ENCODE measurements around the gene L1CAM. TPM values are rescaled to one million over a fixed set of nuclear protein-coding genes. Genes with fewer than 3 reads are reported as not detected.

L1CAM gene
- total RNA-seq, 5 donors from 2014 or later (not counting 1 experiment from before 2014, with no cell fraction given): 1.4 to 6.0 (median 4.0) TPM

GRCh38 chrX:153928846-153929245 lies 42.9 kb upstream of the L1CAM start:
- DNase-seq (no peak), ATAC-seq (replicated peaks in 1 of 4) (no peak)
- Histone ChIP-seq H3K27ac (ENCODE audit: low read length) (peak overlapping the region; percentile 41), H3K9me3 (no peaks in the 10 kb centered on the region), H3K4me3 (ENCODE audit: control insufficient read depth in 1 of 2, extremely low read depth in 1 of 2, low read length in 1 of 2) (peak overlapping the region; percentile 17 to 45), H3K4me1 (ENCODE audit: control insufficient read depth in 1 of 2, extremely low read depth in 1 of 2, insufficient read depth in 2 of 2, low read length in 2 of 2) (peaks cover 3 to 54% of the 10 kb centered on the region in 2 experiments), H3K27me3 (replicated peaks in 1 of 2; ENCODE audit: control insufficient read depth in 2 of 2, extremely low read depth in 1 of 2, insufficient read depth in 2 of 2, low read length in 1 of 2) (no peaks in the 10 kb centered on the region), H3K36me3 (ENCODE audit: control insufficient read depth in 2 of 2, extremely low read depth in 1 of 2, insufficient read depth in 1 of 2, low read length in 1 of 2) (peaks cover 0 to 17% of the 10 kb centered on the region in 2 donors)
- H3K9me3 Mint-ChIP-seq: no peaks in the 10 kb centered on the region
- peaks cover 38 to 53% (median 47%) of the 10 kb centered on the region in 3 donors for H3K4me1 Mint-ChIP-seq
- peaks cover 6% of the 10 kb centered on the region for H3K36me3 Mint-ChIP-seq
- peak overlapping the region; percentile 46 to 95 (median 53) for H3K4me3 Mint-ChIP-seq
- peaks cover 0 to 3% of the 10 kb centered on the region in 2 donors for H3K27me3 Mint-ChIP-seq
- H3K27ac Mint-ChIP-seq: peak overlapping the region; percentile 81 to 82
- no CpG with 5 or more reads among the region's 9 CpGs for WGBS (ENCODE audit: insufficient coverage)
- ChIA-PET CTCF (interaction anchor here (0.6 to 1.3 kb wide), 10 partner anchors 16 to 195 kb away, joined by 3 to 6 read pairs (median 4); partner anchors contain the start of genes IDH3G (in 1 of the 2), RENBP (in 1 of the 2) and SSR4 (in 1 of the 2)), POLR2A (interaction anchor here in 1 of 2 donors (0.6 kb wide), 1 partner anchor 41 kb away, joined by 4 read pairs; no protein-coding TSS in a partner anchor)

- WGBS (ENCODE audit: insufficient coverage): under 1% methylated on average over 63 of the region's 76 CpGs
- DNase-seq (peak; percentile 86 to 96 (median 93)), ATAC-seq (replicated peaks in 1 of 4) (peak; percentile 71 to 78 (median 74))
- Histone ChIP-seq H3K27me3 (replicated peaks in 1 of 2; ENCODE audit: control insufficient read depth in 2 of 2, extremely low read depth in 1 of 2, insufficient read depth in 2 of 2, low read length in 1 of 2) (no peaks in the 10 kb centered on the region), H3K4me3 (ENCODE audit: control insufficient read depth in 1 of 2, extremely low read depth in 1 of 2, low read length in 1 of 2) (peak overlapping the region; percentile 82 to 83), H3K36me3 (ENCODE audit: control insufficient read depth in 2 of 2, extremely low read depth in 1 of 2, insufficient read depth in 1 of 2, low read length in 1 of 2) (peaks cover 0 to 20% of the 10 kb centered on the region in 2 donors), H3K9me3 (no peaks in the 10 kb centered on the region), H3K4me1 (ENCODE audit: control insufficient read depth in 1 of 2, extremely low read depth in 1 of 2, insufficient read depth in 2 of 2, low read length in 2 of 2) (peaks cover 5 to 59% of the 10 kb centered on the region in 2 experiments), H3K27ac (ENCODE audit: low read length) (peak overlapping the region; percentile 95)
- Mint-ChIP-seq H3K4me1 (peaks cover 41 to 56% (median 52%) of the 10 kb centered on the region in 3 donors), H3K27me3 (peaks cover 0 to 3% of the 10 kb centered on the region in 2 donors), H3K4me3 (peak overlapping the region; percentile 85 to 95 (median 87)), H3K9me3 (no peaks in the 10 kb centered on the region), H3K27ac (peak overlapping the region; percentile 98 to 99), H3K36me3 (peaks cover 6% of the 10 kb centered on the region)
- POLR2A ChIA-PET: interaction anchor here in 1 of 2 donors (0.6 to 1.3 kb wide), 2 partner anchors 13 to 42 kb away, joined by 4 to 8 read pairs; no protein-coding TSS in a partner anchor
- CTCF ChIA-PET: interaction anchor here (0.8 to 1.3 kb wide), 9 partner anchors 17 to 196 kb away, joined by 3 to 6 read pairs (median 4); partner anchors contain the start of genes IDH3G (in 1 of the 2), RENBP (in 1 of the 2) and SSR4 (in 1 of the 2)
Observed at GRCh38 chrX:153927922-153928760, 42.2 kb upstream of the L1CAM start.

GRCh38 chrX:153927672-153927921 lies 41.6 kb upstream of the L1CAM start:
- peaks cover 5 to 64% of the 10 kb centered on the region in 2 experiments for H3K4me1 ChIP-seq (ENCODE audit: control insufficient read depth in 1 of 2, extremely low read depth in 1 of 2, insufficient read depth in 2 of 2, low read length in 2 of 2)
- peak overlapping the region; percentile 95 for H3K27ac ChIP-seq (ENCODE audit: low read length)
- no peaks in the 10 kb centered on the region for H3K9me3 ChIP-seq
- H3K9me3 Mint-ChIP-seq: no peaks in the 10 kb centered on the region
- 0% methylated on average over 2 of the region's 8 CpGs for WGBS (ENCODE audit: insufficient coverage)
- ChIA-PET POLR2A (interaction anchor here in 1 of 2 donors (1.3 kb wide), 1 partner anchor 14 kb away, joined by 8 read pairs; no protein-coding TSS in a partner anchor), CTCF (interaction anchor here in 1 of 2 donors (1.1 kb wide), 1 partner anchor 20 kb away, joined by 4 read pairs; no protein-coding TSS in a partner anchor)
- peak overlapping the region; percentile 82 to 83 for H3K4me3 ChIP-seq (ENCODE audit: control insufficient read depth in 1 of 2, extremely low read depth in 1 of 2, low read length in 1 of 2)
- no peak for DNase-seq
- H3K27ac Mint-ChIP-seq: peak overlapping the region; percentile 95 to 98
- peaks cover 0 to 20% of the 10 kb centered on the region in 2 donors for H3K36me3 ChIP-seq (ENCODE audit: control insufficient read depth in 2 of 2, extremely low read depth in 1 of 2, insufficient read depth in 1 of 2, low read length in 1 of 2)
- no peaks in the 10 kb centered on the region for H3K27me3 ChIP-seq (replicated peaks in 1 of 2; ENCODE audit: control insufficient read depth in 2 of 2, extremely low read depth in 1 of 2, insufficient read depth in 2 of 2, low read length in 1 of 2)
- ATAC-seq (replicated peaks in 1 of 4): peak in 1 of 4 experiments; percentile 2
- H3K36me3 Mint-ChIP-seq: peaks cover 6% of the 10 kb centered on the region
- peaks cover 44 to 60% (median 57%) of the 10 kb centered on the region in 3 donors for H3K4me1 Mint-ChIP-seq
- H3K4me3 Mint-ChIP-seq: peak overlapping the region; percentile 84 to 95 (median 87)
- peaks cover 0 to 5% of the 10 kb centered on the region in 2 donors for H3K27me3 Mint-ChIP-seq

DNA sequence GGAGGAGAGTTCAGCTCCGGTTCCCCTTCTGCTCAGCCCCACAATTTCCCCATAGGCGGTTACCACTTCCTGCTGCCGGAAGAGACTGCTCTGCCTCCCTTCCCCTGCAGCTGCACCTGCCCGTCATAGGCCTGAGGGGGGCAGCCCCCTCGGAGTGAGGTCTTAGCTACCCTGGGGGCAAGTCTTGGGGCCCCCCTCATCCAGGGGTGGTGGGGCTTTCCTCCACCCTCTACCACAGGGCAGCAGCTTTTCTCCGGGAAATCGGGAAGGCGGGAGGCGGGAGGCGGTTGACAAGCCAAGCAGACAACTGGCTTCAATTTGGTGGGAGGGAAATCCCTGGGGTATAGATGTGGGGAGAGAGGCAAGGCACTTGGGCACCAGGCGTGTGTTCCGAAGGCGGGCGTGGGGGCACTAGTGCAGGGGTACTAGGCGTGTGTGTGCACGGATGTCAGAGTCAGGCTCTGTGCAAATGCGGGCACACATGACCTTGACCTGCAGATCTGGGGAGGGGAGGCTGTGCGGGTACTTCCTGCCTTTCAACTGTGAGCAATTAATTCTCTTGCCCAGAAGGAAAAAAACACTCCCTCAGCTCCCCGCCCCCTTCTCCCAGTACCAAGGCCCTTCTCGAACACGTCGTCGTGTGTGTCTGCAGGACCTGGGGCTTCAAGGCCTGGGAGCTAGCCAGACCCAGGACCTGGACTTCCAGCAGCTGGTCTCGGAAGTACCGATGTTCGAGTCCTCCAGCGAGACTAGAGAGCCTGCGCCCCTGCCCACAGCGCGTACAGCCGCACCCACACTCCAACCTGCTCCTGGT lies 41.1 kb upstream of the L1CAM start:
- Histone ChIP-seq H3K9me3 (no peaks in the 10 kb centered on the region), H3K4me1 (ENCODE audit: control insufficient read depth in 1 of 2, extremely low read depth in 1 of 2, insufficient read depth in 2 of 2, low read length in 2 of 2) (peaks cover 5 to 70% of the 10 kb centered on the region in 2 experiments), H3K27me3 (replicated peaks in 1 of 2; ENCODE audit: control insufficient read depth in 2 of 2, extremely low read depth in 1 of 2, insufficient read depth in 2 of 2, low read length in 1 of 2) (no peaks in the 10 kb centered on the region), H3K36me3 (ENCODE audit: control insufficient read depth in 2 of 2, extremely low read depth in 1 of 2, insufficient read depth in 1 of 2, low read length in 1 of 2) (peaks cover 0 to 17% of the 10 kb centered on the region in 2 donors), H3K4me3 (ENCODE audit: control insufficient read depth in 1 of 2, extremely low read depth in 1 of 2, low read length in 1 of 2) (peak overlapping the region; percentile 82 to 83), H3K27ac (ENCODE audit: low read length) (peak overlapping the region; percentile 95)
- ChIA-PET CTCF (interaction anchor here (1.1 to 1.2 kb wide), 2 partner anchors 18 to 20 kb away, joined by 7 to 8 read pairs; no protein-coding TSS in a partner anchor), POLR2A (interaction anchor here in 1 of 2 donors (0.6 to 1.3 kb wide), 2 partner anchors 14 to 24 kb away, joined by 4 to 8 read pairs; no protein-coding TSS in a partner anchor)
- WGBS (ENCODE audit: insufficient coverage): 0% methylated on average over 15 of the region's 31 CpGs
- Mint-ChIP-seq H3K4me1 (peaks cover 49 to 65% (median 62%) of the 10 kb centered on the region in 3 donors), H3K27ac (peak overlapping the region; percentile 95 to 98), H3K36me3 (peaks cover 6% of the 10 kb centered on the region), H3K4me3 (peak overlapping the region; percentile 84 to 95 (median 87)), H3K27me3 (peaks cover 0 to 6% of the 10 kb centered on the region in 2 donors), H3K9me3 (no peaks in the 10 kb centered on the region)
- ATAC-seq (replicated peaks in 1 of 4) (peak; percentile 48 to 61 (median 56)), DNase-seq (peak; percentile 56 to 89 (median 76))

DNA sequence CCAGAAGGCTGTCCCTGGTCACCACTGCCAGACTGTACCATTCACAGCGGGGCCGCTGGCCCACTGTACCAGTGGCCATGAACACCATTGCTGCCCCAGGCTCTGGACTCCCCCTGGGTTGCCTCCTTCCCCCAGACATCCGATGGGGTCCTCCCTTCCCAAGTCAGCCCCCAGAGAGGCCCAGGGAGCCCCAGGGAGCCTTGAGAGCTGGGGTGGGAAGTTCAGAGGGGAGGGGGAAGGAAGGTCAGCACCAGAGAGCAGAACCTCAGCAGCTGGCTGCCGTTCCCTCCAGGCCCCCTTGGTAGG lies 40.5 kb upstream of the L1CAM start:
- no CpG with 5 or more reads among the region's 4 CpGs for WGBS (ENCODE audit: insufficient coverage)
- peaks cover 3% of the 10 kb centered on the region for H3K36me3 Mint-ChIP-seq
- ChIA-PET CTCF (interaction anchor here (1.1 to 1.2 kb wide), 2 partner anchors 19 to 20 kb away, joined by 7 to 8 read pairs; no protein-coding TSS in a partner anchor), POLR2A (interaction anchor here in 1 of 2 donors (0.6 to 1.3 kb wide), 3 partner anchors 15 to 101 kb away, joined by 3 to 8 read pairs (median 4); no protein-coding TSS in a partner anchor)
- H3K27me3 Mint-ChIP-seq: peaks cover 0 to 5% of the 10 kb centered on the region in 2 donors
- H3K4me3 ChIP-seq (ENCODE audit: control insufficient read depth in 1 of 2, extremely low read depth in 1 of 2, low read length in 1 of 2): peak overlapping the region; percentile 82 to 83
- peaks cover 0 to 12% of the 10 kb centered on the region in 2 donors for H3K36me3 ChIP-seq (ENCODE audit: control insufficient read depth in 2 of 2, extremely low read depth in 1 of 2, insufficient read depth in 1 of 2, low read length in 1 of 2)
- H3K27ac ChIP-seq (ENCODE audit: low read length): peak overlapping the region; percentile 95
- peak overlapping the region; percentile 84 to 95 (median 87) for H3K4me3 Mint-ChIP-seq
- no peaks in the 10 kb centered on the region for H3K9me3 Mint-ChIP-seq
- no peak for ATAC-seq (replicated peaks in 1 of 4)
- no peaks in the 10 kb centered on the region for H3K9me3 ChIP-seq
- H3K4me1 Mint-ChIP-seq: peaks cover 53 to 66% (median 62%) of the 10 kb centered on the region in 3 donors
- DNase-seq: peak in 5 of 35 experiments; percentile 4 to 34 (median 22)
- no peaks in the 10 kb centered on the region for H3K27me3 ChIP-seq (replicated peaks in 1 of 2; ENCODE audit: control insufficient read depth in 2 of 2, extremely low read depth in 1 of 2, insufficient read depth in 2 of 2, low read length in 1 of 2)
- H3K4me1 ChIP-seq (ENCODE audit: control insufficient read depth in 1 of 2, extremely low read depth in 1 of 2, insufficient read depth in 2 of 2, low read length in 2 of 2): peaks cover 5 to 75% of the 10 kb centered on the region in 2 experiments
- peak overlapping the region; percentile 95 to 98 for H3K27ac Mint-ChIP-seq

Measured in T-cell (primary cell).